ENCODE results near the gene RAPGEF5. TPM values are rescaled to one million over a fixed set of nuclear protein-coding genes. Genes with fewer than 3 reads are reported as not detected.

The RAPGEF5 gene
- total RNA-seq, 2 donors from 2014 or later = 7.4 to 29.8 TPM

DNA sequence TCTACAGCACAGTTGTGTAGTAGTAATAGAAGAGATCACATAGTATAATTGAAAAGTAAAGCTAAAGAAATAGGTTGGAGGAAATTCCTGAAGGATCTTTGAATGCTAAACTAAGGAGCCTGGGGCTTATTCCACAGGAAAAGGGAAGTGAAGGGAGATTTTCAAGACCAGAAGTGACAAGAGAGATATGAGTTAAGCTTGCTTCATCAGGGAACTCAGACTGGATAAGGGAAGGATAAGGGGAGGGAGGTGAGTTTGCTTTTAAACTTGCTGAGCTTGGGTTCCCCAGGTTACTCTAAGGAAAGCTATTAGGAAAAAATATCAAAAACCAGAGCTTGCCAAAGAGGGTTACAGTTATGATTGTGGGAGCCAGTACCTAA, 182.4 kb downstream of the RAPGEF5 start:
- Histone ChIP-seq H3K27me3 (replicated peaks; ENCODE audit: insufficient read depth) (no peaks in the 10 kb centered on the region), H3K9me3 (no peaks in the 10 kb centered on the region), H3K4me1 (replicated peaks) (no peaks in the 10 kb centered on the region), H3K27ac (no peak overlapping the region), H3K36me3 (no peaks in the 10 kb centered on the region), H3K4me3 (no peak overlapping the region)
- intact Hi-C loops (cut with DNase I) = no loop called here
- no peak for DNase-seq (ENCODE audit: low spot score)
- TF ChIP-seq POLR2AphosphoS5 (IDR thresholded peaks at IDR 0.05) (no peak), POLR2A (IDR thresholded peaks at IDR 0.05) (no peak)
- TF ChIP-seq, protein P1, sequence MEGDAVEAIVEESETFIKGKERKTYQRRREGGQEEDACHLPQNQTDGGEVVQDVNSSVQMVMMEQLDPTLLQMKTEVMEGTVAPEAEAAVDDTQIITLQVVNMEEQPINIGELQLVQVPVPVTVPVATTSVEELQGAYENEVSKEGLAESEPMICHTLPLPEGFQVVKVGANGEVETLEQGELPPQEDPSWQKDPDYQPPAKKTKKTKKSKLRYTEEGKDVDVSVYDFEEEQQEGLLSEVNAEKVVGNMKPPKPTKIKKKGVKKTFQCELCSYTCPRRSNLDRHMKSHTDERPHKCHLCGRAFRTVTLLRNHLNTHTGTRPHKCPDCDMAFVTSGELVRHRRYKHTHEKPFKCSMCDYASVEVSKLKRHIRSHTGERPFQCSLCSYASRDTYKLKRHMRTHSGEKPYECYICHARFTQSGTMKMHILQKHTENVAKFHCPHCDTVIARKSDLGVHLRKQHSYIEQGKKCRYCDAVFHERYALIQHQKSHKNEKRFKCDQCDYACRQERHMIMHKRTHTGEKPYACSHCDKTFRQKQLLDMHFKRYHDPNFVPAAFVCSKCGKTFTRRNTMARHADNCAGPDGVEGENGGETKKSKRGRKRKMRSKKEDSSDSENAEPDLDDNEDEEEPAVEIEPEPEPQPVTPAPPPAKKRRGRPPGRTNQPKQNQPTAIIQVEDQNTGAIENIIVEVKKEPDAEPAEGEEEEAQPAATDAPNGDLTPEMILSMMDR (IDR thresholded peaks at IDR 0.05) = no peak

- H3K4me1 ChIP-seq (replicated peaks) = no peaks in the 10 kb centered on the region
- no peak overlapping the region for H3K4me3 ChIP-seq
- H3K9me3 ChIP-seq = no peaks in the 10 kb centered on the region
- no peak overlapping the region for H3K27ac ChIP-seq
- no peaks in the 10 kb centered on the region for H3K36me3 ChIP-seq
- intact Hi-C loops (cut with DNase I) = no loop called here
- TF ChIP-seq POLR2A (IDR thresholded peaks at IDR 0.05) = no peak
- no peak for TF ChIP-seq POLR2AphosphoS5 (IDR thresholded peaks at IDR 0.05)
- TF ChIP-seq, protein P1 (IDR thresholded peaks at IDR 0.05) = no peak
- 82% methylated on average over 7 of the region's 7 CpGs for WGBS
- no peaks in the 10 kb centered on the region for H3K27me3 ChIP-seq (replicated peaks; ENCODE audit: insufficient read depth)
- DNase-seq (ENCODE audit: low spot score) = no peak
Measured at GRCh38 chr7:22173685-22174573, 183.0 kb downstream of the RAPGEF5 start.

- DNase-seq (ENCODE audit: low spot score) = no peak
- Histone ChIP-seq H3K27me3 (replicated peaks; ENCODE audit: insufficient read depth) (no peaks in the 10 kb centered on the region), H3K36me3 (no peaks in the 10 kb centered on the region), H3K9me3 (no peaks in the 10 kb centered on the region), H3K27ac (no peak overlapping the region), H3K4me1 (replicated peaks) (no peaks in the 10 kb centered on the region), H3K4me3 (no peak overlapping the region)
- 100% methylated on average over 1 of the region's 1 CpG for WGBS
- no peak for TF ChIP-seq POLR2A (IDR thresholded peaks at IDR 0.05)
- TF ChIP-seq, protein P1 (IDR thresholded peaks at IDR 0.05) = no peak
- TF ChIP-seq POLR2AphosphoS5 (IDR thresholded peaks at IDR 0.05) = no peak
- intact Hi-C loops (cut with DNase I) = no loop called here
Measured at GRCh38 chr7:22168129-22168634, 188.8 kb downstream of the RAPGEF5 start.

- DNase-seq (ENCODE audit: low spot score) = no peak
- WGBS = 49% methylated on average over 1 of the region's 1 CpG
- no peaks in the 10 kb centered on the region for H3K36me3 ChIP-seq
Measured at GRCh38 chr7:22167482-22167881, 189.5 kb downstream of the RAPGEF5 start.

More at GRCh38 chr7:22167482-22167881, 189.5 kb downstream of the RAPGEF5 start:
- intact Hi-C loops (cut with DNase I) = no loop called here
- H3K4me1 ChIP-seq (replicated peaks) = no peaks in the 10 kb centered on the region
- no peak overlapping the region for H3K4me3 ChIP-seq
- TF ChIP-seq, protein P1 (IDR thresholded peaks at IDR 0.05) = no peak
- TF ChIP-seq POLR2A (IDR thresholded peaks at IDR 0.05) (no peak), POLR2AphosphoS5 (IDR thresholded peaks at IDR 0.05) (no peak)
- H3K9me3 ChIP-seq = no peaks in the 10 kb centered on the region
- H3K27ac ChIP-seq = no peak overlapping the region
- H3K27me3 ChIP-seq (replicated peaks; ENCODE audit: insufficient read depth) = no peaks in the 10 kb centered on the region
